GM18505 (cell line): ENCODE results near the gene EIF2B4.

Experiments used
- ATAC-seq: cut with Tn5 transposase; IDR thresholded peaks from one replicate; pipeline ENCODE4 v1.9.1; 2021; ENCODE audit not compliant: unreplicated experiment
- POLR2A ChIP-seq: IDR thresholded peaks from 4 replicates; pipeline ENCODE4 v1.6.1; 2011; ENCODE audit warnings: borderline replicate concordance; ENCODE audit not compliant: insufficient read depth, insufficient read length; ENCODE audit errors: extremely low read depth

EIF2B4 gene

DNA sequence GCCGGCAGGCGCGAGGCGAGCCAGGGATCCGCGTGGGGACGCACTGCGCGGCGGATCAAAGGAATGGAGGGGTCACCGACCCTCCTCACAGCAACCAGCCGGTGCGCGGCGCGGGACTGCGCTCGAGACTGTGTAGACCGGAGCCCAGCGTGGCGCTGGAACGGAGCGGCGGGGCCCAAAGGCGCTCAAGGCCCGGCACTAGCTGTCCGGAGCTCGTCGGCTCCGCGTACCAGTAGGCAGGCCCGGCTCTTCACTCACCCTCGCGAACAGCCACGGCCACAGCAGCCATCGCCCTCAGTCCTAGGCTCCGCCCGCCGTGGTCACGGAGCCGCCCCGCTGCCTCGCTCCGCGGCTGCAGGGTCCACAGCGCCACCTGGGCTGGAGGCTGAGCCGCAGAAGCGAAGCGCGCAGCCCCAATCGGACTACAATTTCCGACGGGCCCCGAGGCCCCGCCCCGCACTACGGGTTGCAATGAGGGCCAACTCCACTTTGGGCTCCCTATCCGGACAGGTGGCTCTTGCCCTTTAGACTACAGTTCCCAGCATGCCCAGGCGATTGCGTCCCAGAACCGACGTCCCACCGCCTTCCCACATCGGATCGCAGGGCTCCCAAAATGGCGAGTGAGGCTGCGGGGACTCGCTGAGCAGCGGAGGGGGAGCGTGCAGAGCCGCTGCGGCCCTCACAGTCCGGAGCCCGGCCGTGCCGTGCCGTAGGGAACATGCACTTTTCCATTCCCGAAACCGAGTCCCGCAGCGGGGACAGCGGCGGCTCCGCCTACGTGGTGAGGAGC, at the start of gene EIF2B4, which contains the start of gene SNX17:
Gene EIF2B4, minus strand, starts transcription at position 313 of the 790 bp plus-strand sequence. Its CDS starts 24 bp downstream, at position 289.
Gene SNX17, plus strand, starts transcription at position 591 of the 790 bp plus-strand sequence. Its CDS starts 128 bp downstream, at position 719.
- peak; percentile 89 for ATAC-seq
- peak; percentile 90 for TF ChIP-seq POLR2A

DNA sequence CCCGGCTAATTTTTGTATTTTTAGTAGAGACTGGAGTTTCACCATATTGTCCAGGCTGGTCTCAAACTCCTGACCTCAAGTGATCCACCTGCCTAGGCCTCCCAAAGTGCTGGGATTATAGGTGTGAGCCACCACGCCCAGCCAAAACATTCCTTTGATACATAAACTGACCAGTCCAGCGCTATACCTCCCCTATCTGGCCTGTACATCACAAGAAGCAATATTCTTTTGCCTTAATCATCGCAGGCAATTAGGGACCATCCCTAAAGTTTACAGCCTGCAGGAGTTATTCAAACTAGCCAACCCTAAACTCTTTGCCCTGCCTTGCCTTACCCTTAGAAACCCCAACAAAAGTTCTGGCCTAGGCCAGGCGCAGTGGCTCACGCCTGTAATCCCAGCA, 46.0 kb upstream of the EIF2B4 start:
- no peak for TF ChIP-seq POLR2A
- ATAC-seq, result no peak

DNA sequence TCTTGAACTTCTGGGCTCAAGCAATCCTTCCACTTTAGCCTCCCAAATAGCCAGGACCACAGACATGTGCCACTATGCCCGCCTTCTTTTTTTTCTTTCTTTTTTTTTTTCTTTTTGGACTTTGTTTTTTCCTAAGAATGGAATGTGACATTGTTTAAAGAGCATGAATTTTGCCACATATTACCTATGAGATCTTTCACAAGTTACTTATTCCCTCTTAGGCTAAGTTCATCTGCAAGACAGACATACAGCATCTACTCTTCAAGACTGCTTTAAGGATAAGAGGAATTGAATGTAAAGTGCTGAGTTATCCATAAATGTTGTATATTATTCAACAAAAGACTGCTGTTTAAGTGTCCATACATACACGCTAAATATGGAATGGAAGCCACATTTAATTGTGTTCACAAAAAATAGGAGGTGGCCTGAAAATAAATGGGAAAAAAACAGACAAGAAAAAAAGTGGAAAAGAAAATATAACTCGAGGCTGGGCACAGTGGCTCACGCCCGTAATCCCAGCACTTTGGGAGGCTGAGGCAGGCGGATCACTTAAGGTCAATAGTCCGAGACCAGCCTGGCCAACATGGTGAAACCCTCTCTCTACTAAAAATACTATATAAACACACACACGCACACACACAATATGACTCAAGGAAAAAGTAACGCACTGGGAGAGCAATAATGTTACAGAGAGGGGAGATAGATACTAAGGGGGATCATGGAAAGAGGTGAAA, 42.4 kb upstream of the EIF2B4 start:
- no peak for TF ChIP-seq POLR2A

DNA sequence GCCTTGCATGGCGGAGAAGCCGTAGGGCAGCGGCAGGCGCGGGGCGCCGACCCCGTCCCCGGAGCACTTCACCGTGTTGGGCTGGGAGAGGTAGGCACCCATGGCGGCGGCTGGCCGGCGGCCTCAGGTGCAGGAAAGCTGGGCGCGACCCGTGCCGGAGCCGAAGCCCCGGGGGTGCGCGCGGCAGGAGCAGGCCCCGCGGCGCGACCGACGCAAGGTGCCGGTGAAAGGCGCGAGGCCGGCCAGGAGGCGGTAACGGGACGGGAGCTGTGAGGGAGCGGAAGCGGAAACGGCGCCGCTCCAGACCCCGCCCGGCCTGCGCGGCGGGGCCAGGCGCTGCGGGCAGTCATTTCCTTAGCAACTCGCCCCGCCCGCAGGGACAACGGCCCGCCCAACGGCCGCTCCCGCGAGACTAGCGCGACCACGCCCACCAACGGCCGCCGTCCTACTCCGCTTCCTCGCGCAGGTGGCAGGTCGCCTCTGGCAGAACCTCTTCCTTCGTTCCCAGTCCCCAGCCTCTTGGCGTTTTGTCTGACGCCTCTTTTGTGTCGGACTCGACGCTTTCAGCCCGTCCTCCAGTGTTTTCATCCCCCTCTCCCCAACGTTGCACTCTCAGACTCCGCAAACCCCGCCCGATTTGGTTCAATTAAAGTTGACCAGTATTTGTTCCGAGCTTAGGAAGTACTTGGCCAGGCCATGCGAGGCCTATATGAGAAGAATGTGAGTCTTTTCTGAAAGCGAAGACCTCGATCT, 39.4 kb upstream of the EIF2B4 start, which contains the start of gene PPM1G:
Gene PPM1G, minus strand, starts transcription at position 271 of the 753 bp plus-strand sequence. Its CDS starts 169 bp downstream, at position 102.
- ATAC-seq, result peak; percentile 89
- TF ChIP-seq POLR2A, result peak; percentile 95

More for the DNA sequence above, 42.4 kb upstream of the EIF2B4 start:
- no peak for ATAC-seq

DNA sequence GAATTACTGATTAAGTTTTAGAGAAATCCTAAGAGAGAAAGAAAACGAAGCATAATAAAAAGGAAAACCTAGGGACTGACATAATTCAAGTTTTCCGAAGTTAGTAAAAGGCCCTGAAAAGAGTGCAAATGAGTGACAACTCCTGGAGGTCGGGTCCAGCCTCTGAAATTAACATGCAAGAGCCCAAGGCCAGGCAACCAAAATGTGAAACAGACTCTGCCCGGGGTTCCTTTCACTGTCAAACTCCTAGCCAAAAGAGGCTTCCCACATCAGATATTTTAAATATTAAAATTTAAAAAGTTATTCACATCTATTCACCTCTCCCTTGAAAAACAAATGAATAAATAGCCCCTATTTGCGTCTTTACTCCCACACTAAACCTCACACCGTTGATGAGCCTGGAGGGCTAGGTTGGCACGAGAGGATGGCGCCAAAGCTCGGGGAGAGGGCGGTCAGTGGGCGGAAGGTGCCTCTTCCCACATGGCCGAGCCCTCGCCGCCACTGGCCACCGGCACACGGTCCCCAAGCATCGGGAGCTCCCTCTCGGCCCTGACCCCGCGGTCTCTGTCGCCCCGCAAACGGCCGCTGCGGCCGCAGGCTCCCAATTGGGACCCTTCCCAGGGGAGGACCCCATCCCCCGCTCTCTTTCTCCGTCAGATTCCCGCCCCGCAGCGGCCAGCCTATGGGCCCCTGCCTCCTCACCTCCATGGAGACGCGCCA, 38.6 kb upstream of the EIF2B4 start:
- TF ChIP-seq POLR2A, result no peak

DNA sequence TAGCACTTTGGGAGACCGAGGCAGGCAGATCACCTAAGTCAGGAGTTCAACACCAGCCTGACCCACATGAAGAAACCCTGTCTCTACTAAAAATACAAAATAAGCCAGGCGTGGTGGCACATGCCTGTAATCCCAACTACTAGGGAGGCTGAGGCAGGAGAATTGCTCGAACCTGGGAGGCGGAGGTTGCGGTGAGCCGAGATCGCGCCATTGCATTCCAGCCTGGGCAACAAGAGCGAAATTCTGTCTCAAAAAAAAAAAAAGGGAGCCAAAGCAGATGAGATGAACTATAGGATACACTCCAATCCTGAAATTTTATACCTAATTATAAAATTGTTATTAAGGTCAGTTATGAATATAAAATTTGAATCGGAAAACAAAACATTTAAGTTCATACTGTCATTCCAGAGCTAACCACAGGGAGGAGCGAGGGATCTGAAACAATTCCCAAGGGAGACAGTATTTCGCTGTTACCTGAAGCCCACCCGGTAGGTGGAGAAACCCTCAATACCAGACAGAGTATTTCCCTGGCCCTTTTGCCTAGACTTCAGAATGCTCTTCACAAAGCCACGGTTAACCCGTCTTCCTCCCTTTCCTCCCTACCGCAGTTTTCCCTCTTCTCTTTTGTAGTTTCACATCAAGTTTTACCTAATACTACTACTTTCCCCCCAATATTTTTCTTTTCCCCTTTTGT, 37.8 kb upstream of the EIF2B4 start:
- no peak for TF ChIP-seq POLR2A

More for the DNA sequence above, 38.6 kb upstream of the EIF2B4 start:
- ATAC-seq, result peak; percentile 31

DNA sequence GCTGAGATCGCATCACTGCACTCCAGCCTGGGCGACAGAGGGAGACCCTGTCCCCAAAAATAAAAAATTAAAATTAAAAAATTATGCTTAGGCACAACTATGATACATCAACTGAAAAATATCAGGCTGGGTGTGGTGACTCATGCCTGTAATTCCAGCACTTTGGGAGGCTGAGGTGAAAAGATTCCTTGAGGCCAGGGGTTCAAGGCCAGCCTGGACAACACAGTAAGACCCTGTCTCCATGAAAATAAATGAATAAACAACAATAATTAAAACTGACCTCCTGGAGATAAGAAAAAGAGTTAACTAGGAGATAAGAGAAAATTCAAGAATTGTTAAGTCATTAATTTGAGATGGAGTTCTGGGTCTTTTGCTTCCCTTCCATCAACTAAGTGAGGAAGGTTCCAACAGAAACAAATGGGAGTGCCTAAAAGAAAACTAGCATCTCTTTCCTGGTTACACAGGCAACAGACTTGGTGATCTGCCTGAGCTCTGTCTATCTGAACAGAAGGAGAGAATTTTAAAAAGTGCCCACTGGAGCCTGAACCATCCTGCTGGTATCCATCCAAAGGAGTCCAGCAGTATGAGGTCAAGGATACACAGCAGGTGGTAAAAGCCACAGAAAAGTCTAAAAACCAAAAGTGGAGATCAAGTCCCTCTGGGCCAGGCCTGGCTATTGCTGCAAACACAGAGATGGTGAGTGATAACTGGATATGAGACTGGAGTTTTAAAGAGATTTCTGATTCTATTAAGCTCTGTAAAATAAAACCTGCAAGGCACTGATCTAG, 30.4 kb upstream of the EIF2B4 start:
- no peak for ATAC-seq
- TF ChIP-seq POLR2A, result no peak

More for the DNA sequence above, 37.8 kb upstream of the EIF2B4 start:
- ATAC-seq, result no peak

DNA sequence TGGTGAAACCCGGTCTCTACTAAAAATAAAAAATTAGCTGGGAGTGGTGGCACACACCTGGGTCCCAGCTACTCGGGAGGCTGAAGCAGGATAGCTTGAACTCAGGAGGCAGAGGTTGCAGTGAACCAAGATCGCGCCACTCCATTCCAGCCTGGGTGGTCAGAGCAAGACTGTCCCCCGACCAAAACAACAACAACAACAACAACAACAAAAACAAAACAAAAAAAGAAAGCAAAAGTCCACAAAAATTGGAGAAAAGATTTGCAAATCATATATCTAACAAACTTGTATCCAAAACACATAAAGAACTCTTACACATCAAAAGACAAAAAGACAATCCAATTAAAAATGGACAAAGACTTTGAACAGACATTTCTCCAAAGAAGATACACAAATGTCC, 28.8 kb upstream of the EIF2B4 start:
- no peak for ATAC-seq
- no peak for TF ChIP-seq POLR2A

DNA sequence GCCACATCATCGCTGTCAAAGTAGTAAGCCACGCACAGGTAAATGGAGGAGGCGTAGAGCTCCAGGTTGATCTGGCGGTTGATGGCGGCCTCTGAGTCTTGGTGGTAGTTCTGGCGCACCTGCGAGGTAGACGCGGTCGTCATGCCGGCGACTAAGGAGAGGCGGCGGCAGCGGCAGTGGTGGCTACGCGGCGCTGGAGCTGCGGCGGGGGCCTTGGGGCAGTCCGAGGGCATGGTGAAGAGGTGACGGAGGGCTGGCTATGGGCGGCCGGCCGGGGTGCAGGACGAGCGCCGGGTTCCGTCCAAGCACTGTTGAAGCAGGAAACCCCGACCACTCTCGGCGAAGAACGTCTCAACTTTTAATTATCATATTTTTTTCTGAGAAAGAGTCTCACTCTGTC, 23.1 kb upstream of the EIF2B4 start:
- TF ChIP-seq POLR2A, result no peak
- no peak for ATAC-seq

DNA sequence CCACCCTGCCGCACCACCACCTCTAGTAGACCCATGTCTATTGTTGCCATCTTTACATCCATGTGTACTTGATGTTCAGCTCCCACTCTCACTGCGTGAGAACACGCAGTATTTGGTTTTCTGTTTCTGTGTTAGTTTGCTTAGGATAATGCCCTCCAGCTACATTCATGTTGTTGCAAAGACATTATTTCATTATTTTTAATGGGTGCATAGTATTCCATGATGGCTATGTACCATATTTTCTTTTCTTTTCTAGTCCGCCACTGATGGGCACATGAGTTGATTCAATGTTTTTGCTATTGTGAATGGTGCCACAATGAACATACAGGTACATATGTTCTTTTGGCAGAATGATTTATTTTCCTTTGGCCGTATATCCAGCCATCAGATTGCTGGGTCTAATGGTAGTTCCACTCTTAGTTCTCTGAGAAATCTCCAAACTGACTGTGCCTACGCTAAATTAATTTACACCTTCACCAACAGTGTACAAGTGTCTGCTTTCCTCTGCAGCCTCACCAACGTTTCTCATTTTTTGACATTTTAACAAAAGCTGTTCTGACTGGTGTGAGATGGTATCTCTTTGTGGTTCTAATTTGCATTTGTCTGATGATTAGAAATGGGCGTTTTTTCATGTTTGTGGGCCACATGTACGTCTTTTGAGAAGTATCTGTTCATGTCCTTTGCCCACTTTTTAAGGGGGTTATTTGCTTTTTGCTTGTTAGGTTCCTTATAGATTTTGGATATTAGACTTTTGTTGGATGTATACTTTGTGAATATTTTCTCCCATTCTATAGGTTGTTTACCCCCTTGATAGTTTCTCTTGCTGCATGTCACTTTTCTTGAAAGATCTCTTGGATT, 20.9 kb upstream of the EIF2B4 start:
- no peak for ATAC-seq
- TF ChIP-seq POLR2A, result no peak

DNA sequence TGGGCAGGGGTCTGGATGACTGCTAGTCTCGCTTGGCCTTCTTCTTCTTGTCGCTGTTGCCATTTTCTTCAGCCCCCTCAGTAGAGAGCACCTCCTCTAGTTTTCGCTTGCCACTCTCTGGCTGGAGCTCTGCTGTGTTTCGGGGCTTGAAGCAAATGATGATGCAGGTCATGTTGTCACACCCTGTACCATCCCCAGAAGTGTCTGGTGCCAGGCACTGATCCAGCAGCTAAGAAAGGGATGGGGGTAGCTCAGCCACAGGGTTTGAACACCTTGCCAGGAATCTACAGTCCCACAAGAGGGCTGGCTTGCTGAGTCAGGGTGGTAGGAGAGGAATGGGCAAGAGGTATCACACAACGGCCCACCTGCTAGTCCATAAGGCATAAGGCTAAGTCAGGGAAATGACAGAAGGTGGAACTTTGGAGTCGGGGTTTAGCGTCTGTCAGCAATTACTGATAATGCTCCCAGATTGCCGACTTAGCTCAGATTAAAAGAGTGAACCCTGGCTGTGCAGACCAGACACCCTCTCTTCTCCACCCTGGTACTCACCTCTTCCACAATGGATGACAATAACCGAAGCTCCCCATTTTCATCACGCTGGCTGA, 11.5 kb upstream of the EIF2B4 start:
- TF ChIP-seq POLR2A, result no peak
- ATAC-seq, result no peak
